IMR-90 (cell line): ENCODE data around the gene GPRIN2.

ENCODE experiments used
- CHD1 ChIP-seq: IDR thresholded peaks from 2 replicates; pipeline ENCODE4 v1.6.1; 2012; ENCODE audit warnings: low read depth, low read length, improper control_type of control experiment
- CTCF ChIP-seq: conservative IDR thresholded peaks from 2 replicates; pipeline ENCODE4 v1.5.1; 2012; ENCODE audit warnings: mild to moderate bottlenecking, low read depth, low read length, improper control_type of control experiment
- FOS ChIP-seq: fragments of 150-350 bp; IDR thresholded peaks from 2 replicates; pipeline ENCODE4 v1.6.1; 2016; ENCODE audit warnings: low read depth, low read length
- MAZ ChIP-seq: IDR thresholded peaks from 2 replicates; pipeline ENCODE4 v1.6.1; 2012; ENCODE audit warnings: low read depth, mild to moderate bottlenecking, low read length, improper control_type of control experiment, moderate library complexity, borderline replicate concordance
- NFE2L2 ChIP-seq: fragments of 150-350 bp; IDR thresholded peaks from 2 replicates; pipeline ENCODE4 v1.6.1; 2016; ENCODE audit warnings: low read depth, mild to moderate bottlenecking, low read length
- POLR2A ChIP-seq: IDR thresholded peaks from 2 replicates; pipeline ENCODE4 v1.6.1; 2012; ENCODE audit warnings: mild to moderate bottlenecking, low read depth, low read length
- RAD21 ChIP-seq: IDR thresholded peaks from 2 replicates; pipeline ENCODE4 v1.6.1; 2012; ENCODE audit warnings: low read length, improper control_type of control experiment
- RFX5 ChIP-seq: IDR thresholded peaks from 2 replicates; pipeline ENCODE4 v1.8.0; 2012; ENCODE audit warnings: low read depth, mild to moderate bottlenecking, low read length, moderate library complexity
- SMC3 ChIP-seq: fragments of 150-350 bp; IDR thresholded peaks from 2 replicates; pipeline ENCODE4 v1.6.1; 2016; ENCODE audit warnings: low read depth, mild to moderate bottlenecking, antibody characterized with exemption, low read length, moderate library complexity
- USF2 ChIP-seq: fragments of 150-350 bp; IDR thresholded peaks from 2 replicates; pipeline ENCODE4 v1.6.1; 2017; ENCODE audit warnings: mild to moderate bottlenecking, antibody characterized with exemption, low read length, low read depth

GRCh38 chr10:46515366-46515765, 41.1 kb downstream of the GPRIN2 start:
- TF ChIP-seq CTCF (no peak), FOS (no peak), RFX5 (no peak), SMC3 (no peak), CHD1 (no peak), RAD21 (no peak), USF2 (no peak), POLR2A (no peak), MAZ (no peak), NFE2L2 (no peak)
